HG03571 (cell line): ENCODE results near the gene VAV2.
"Not testable (repeated sequence)": the region's sequence is repeated elsewhere in the genome, so short reads cannot be mapped to it uniquely, and the experiment has no call there.

Source experiments
- ATAC-seq: cut with Tn5 transposase; IDR thresholded peaks from one replicate; pipeline ENCODE4 v1.9.1; 2021; ENCODE audit not compliant: unreplicated experiment

Gene VAV2

GRCh38 chr9:133919253-133920115 is 72.6 kb downstream of the VAV2 start:
- no peak for ATAC-seq

GRCh38 chr9:133918111-133918813 is 73.9 kb downstream of the VAV2 start:
- ATAC-seq = no peak

GRCh38 chr9:133917375-133917774 is 74.7 kb downstream of the VAV2 start:
- ATAC-seq = no peak

GRCh38 chr9:133916159-133916541 is 76.0 kb downstream of the VAV2 start:
- no peak for ATAC-seq

GRCh38 chr9:133915534-133916158 is 76.5 kb downstream of the VAV2 start:
- ATAC-seq = no peak

- no peak for ATAC-seq
These were observed 77.4 kb downstream of the VAV2 start for GRCh38 chr9:133914442-133915342.

- no peak for ATAC-seq
These were observed 78.4 kb downstream of the VAV2 start for GRCh38 chr9:133913571-133914369.

- ATAC-seq = no peak
These were observed 81.1 kb downstream of the VAV2 start for GRCh38 chr9:133910855-133911514.

- ATAC-seq = no peak
These were observed 84.9 kb downstream of the VAV2 start for GRCh38 chr9:133906932-133907910.

- ATAC-seq = no peak
These were observed 85.9 kb downstream of the VAV2 start for GRCh38 chr9:133906218-133906617.

- no peak for ATAC-seq
These were observed 86.6 kb downstream of the VAV2 start for GRCh38 chr9:133905493-133905892.

GRCh38 chr9:133904346-133905090 is 87.6 kb downstream of the VAV2 start:
- ATAC-seq = no peak

GRCh38 chr9:133901184-133901835 is 90.8 kb downstream of the VAV2 start:
- no peak for ATAC-seq

GRCh38 chr9:133897675-133898074 is 94.4 kb downstream of the VAV2 start:
- ATAC-seq = no peak

GRCh38 chr9:133896007-133896406 is 96.1 kb downstream of the VAV2 start:
- not testable (repeated sequence) for ATAC-seq

GRCh38 chr9:133895335-133895734 is 96.8 kb downstream of the VAV2 start:
- ATAC-seq = no peak
